ENCODE results near the gene MSTN. TPM values are rescaled to one million over a fixed set of nuclear protein-coding genes. Genes with fewer than 3 reads are reported as not detected.

The MSTN gene
- polyA plus RNA-seq, 1 donor from 2014 or later: 1.2 TPM

DNA sequence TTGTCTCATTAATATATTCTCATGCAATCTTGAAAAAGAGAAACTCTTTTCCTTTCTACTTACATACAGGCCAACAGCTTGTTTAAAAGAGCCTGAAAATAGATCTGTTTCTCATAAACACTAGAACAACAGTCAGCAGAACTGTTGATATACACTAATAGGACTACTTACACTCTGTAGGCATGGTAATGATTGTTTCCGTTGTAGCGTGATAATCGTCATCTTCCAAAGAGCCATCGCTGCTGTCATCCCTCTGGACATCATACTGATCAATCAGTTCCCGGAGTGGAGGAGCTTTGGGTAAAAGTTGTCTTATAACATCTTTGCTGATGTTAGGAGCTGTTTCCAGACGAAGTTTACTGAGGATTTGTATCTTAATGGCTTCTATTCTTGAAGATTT lies 476 bp downstream of the MSTN start:
- no peaks in the 10 kb centered on the region for H3K9me2 ChIP-seq (ENCODE audit: insufficient read depth, low read length)
- H3K36me3 ChIP-seq (ENCODE audit: insufficient read depth, low read length): no peaks in the 10 kb centered on the region
- H3K4me3 ChIP-seq (ENCODE audit: low read length): no peak overlapping the region
- no peak overlapping the region for H3K4me2 ChIP-seq (ENCODE audit: low read length)
- no peaks in the 10 kb centered on the region for H3K27me3 ChIP-seq (ENCODE audit: insufficient read depth, low read depth, low read length)
- no peaks in the 10 kb centered on the region for H3F3A ChIP-seq (ENCODE audit: insufficient read depth, low read length, poor library complexity, severe bottlenecking)
- no peak overlapping the region for H2AFZ ChIP-seq (ENCODE audit: low read depth, low read length)
- H4K20me1 ChIP-seq (ENCODE audit: insufficient read depth): no peaks in the 10 kb centered on the region
- H3K27ac ChIP-seq (ENCODE audit: low read length): no peak overlapping the region
- H3K9ac ChIP-seq (ENCODE audit: low read length): no peak overlapping the region
- no peaks in the 10 kb centered on the region for H3K9me3 ChIP-seq (ENCODE audit: low read length)
- H3K79me2 ChIP-seq (replicated peaks; ENCODE audit: insufficient read depth, low read length): no peaks in the 10 kb centered on the region
- no peak for TF ChIP-seq REST (IDR thresholded peaks at IDR 0.05; ENCODE audit: borderline replicate concordance)
- TF ChIP-seq CTCF (IDR thresholded peaks at IDR 0.05; ENCODE audit: poor library complexity, severe bottlenecking): no peak
- TF ChIP-seq EZH2 (IDR thresholded peaks at IDR 0.05; ENCODE audit: borderline replicate concordance, insufficient read depth, low read length, poor library complexity, severe bottlenecking): no peak
- no peak for TF ChIP-seq SMC3 (conservative IDR thresholded peaks at IDR 0.05; ENCODE audit: poor library complexity)
- TF ChIP-seq MXI1 (conservative IDR thresholded peaks at IDR 0.05; ENCODE audit: poor library complexity, severe bottlenecking): no peak
- no peak for TF ChIP-seq POLR2AphosphoS5 (IDR thresholded peaks at IDR 0.05)
- TF ChIP-seq TAF1 (IDR thresholded peaks at IDR 0.05; ENCODE audit: low read depth): no peak
- TF ChIP-seq EP300 (conservative IDR thresholded peaks at IDR 0.05; ENCODE audit: poor library complexity, severe bottlenecking): no peak
- no peak for TF ChIP-seq RAD21 (conservative IDR thresholded peaks at IDR 0.05)

- Histone ChIP-seq H3F3A (ENCODE audit: insufficient read depth, low read length, poor library complexity, severe bottlenecking) (no peaks in the 10 kb centered on the region), H3K27ac (ENCODE audit: low read length) (no peak overlapping the region), H3K9me2 (ENCODE audit: insufficient read depth, low read length) (no peaks in the 10 kb centered on the region), H3K4me2 (ENCODE audit: low read length) (no peak overlapping the region), H3K4me3 (ENCODE audit: low read length) (no peak overlapping the region), H2AFZ (ENCODE audit: low read depth, low read length) (no peak overlapping the region), H4K20me1 (ENCODE audit: insufficient read depth) (no peaks in the 10 kb centered on the region), H3K36me3 (ENCODE audit: insufficient read depth, low read length) (no peaks in the 10 kb centered on the region), H3K9ac (ENCODE audit: low read length) (no peak overlapping the region), H3K9me3 (ENCODE audit: low read length) (no peaks in the 10 kb centered on the region), H3K79me2 (replicated peaks; ENCODE audit: insufficient read depth, low read length) (no peaks in the 10 kb centered on the region), H3K27me3 (ENCODE audit: insufficient read depth, low read depth, low read length) (no peaks in the 10 kb centered on the region)
- no peak for TF ChIP-seq MXI1 (conservative IDR thresholded peaks at IDR 0.05; ENCODE audit: poor library complexity, severe bottlenecking)
- TF ChIP-seq REST (IDR thresholded peaks at IDR 0.05; ENCODE audit: borderline replicate concordance): no peak
- TF ChIP-seq POLR2AphosphoS5 (IDR thresholded peaks at IDR 0.05): no peak
- no peak for TF ChIP-seq EP300 (conservative IDR thresholded peaks at IDR 0.05; ENCODE audit: poor library complexity, severe bottlenecking)
- no peak for TF ChIP-seq EZH2 (IDR thresholded peaks at IDR 0.05; ENCODE audit: borderline replicate concordance, insufficient read depth, low read length, poor library complexity, severe bottlenecking)
- TF ChIP-seq CTCF (IDR thresholded peaks at IDR 0.05; ENCODE audit: poor library complexity, severe bottlenecking): no peak
- TF ChIP-seq SMC3 (conservative IDR thresholded peaks at IDR 0.05; ENCODE audit: poor library complexity): no peak
- TF ChIP-seq RAD21 (conservative IDR thresholded peaks at IDR 0.05): no peak
- no peak for TF ChIP-seq TAF1 (IDR thresholded peaks at IDR 0.05; ENCODE audit: low read depth)
Measured at GRCh38 chr2:190060626-190061025, 1.9 kb downstream of the MSTN start.

All from neural cell (in vitro differentiated cells).